Left ventricle myocardium inferior (tissue), 1 donor: ENCODE measurements around the gene TSPY8. TPM values are rescaled to one million over a fixed set of nuclear protein-coding genes. Genes with fewer than 3 reads are reported as not detected.
"Not testable (repeated sequence)": the region's sequence is repeated elsewhere in the genome, so short reads cannot be mapped to it uniquely, and the experiment has no call there.

Source experiments
- DNase-seq: peaks from one replicate; pipeline ENCODE4 v3.0.0-alpha.2; 2020
- H3K27ac ChIP-seq: fragments of 200-600 bp; replicated peaks from 2 replicates; pipeline ENCODE4 v1.8.0; 2021
- H3K27me3 ChIP-seq: fragments of 200-600 bp; 2 replicates; pipeline ENCODE4 v1.8.0; 2021; ENCODE audit warnings: low read depth
- H3K36me3 ChIP-seq: fragments of 200-600 bp; 2 replicates; pipeline ENCODE4 v1.8.0; 2021
- H3K4me1 ChIP-seq: fragments of 200-600 bp; 2 replicates; pipeline ENCODE4 v1.8.0; 2021
- H3K4me3 ChIP-seq: fragments of 200-600 bp; 2 replicates; pipeline ENCODE4 v1.8.0; 2021; ENCODE audit warnings: mild to moderate bottlenecking, moderate library complexity
- H3K9me3 ChIP-seq: fragments of 200-600 bp; replicated peaks from 2 replicates; pipeline ENCODE4 v1.8.0; 2021
- CTCF ChIP-seq: fragments of 200-600 bp; IDR thresholded peaks from 2 replicates; pipeline ENCODE4 v1.8.0; 2021; ENCODE audit warnings: antibody characterized with exemption, mild to moderate bottlenecking, borderline replicate concordance
- intact Hi-C: fragments of 100-400 bp; cut with micrococcal nuclease; formaldehyde crosslinking; loops from one replicate; pipeline ENCODE4 v1.11.0; 2022
- long read RNA-seq: library from polyadenylated mRNA; unstranded; transcript quantifications from one replicate; pipeline ENCODE4 v2.0.0, GENCODE V29; 2021
- total RNA-seq: library from RNA; stranded (reverse); fragmentation: NEBNext Ultra II Directional; extraction: Animal tissue kit (Norgen Biotek cat#: 25700); gene quantifications from one replicate; pipeline ENCODE4 v1.2.1, GENCODE V29; 2021
- donor health status: DM: no; HTN: yes; CAD: no; lungs with severe emphysema.

Gene TSPY8, protein sequence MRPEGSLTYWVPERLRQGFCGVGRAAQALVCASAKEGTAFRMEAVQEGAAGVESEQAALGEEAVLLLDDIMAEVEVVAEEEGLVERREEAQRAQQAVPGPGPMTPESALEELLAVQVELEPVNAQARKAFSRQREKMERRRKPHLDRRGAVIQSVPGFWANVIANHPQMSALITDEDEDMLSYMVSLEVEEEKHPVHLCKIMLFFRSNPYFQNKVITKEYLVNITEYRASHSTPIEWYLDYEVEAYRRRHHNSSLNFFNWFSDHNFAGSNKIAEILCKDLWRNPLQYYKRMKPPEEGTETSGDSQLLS
- not detected for total RNA-seq
- long read RNA-seq = 0 reads

- H3K4me1 ChIP-seq, H3K27me3 ChIP-seq, DNase-seq, H3K36me3 ChIP-seq, H3K9me3 ChIP-seq, intact Hi-C loops, H3K27ac ChIP-seq, H3K4me3 ChIP-seq: not testable (repeated sequence)
These were observed at the start of gene TSPY8 for GRCh38 chrY:9357497-9357896. TSPY8 (plus strand) TSS chrY:9357797; CDS start chrY:9357843, 46 bp downstream.

- TF ChIP-seq CTCF = no peak
- H3K4me1 ChIP-seq = no peaks in the 10 kb centered on the region
- H3K9me3 ChIP-seq = no peaks in the 10 kb centered on the region
- no peak overlapping the region for H3K4me3 ChIP-seq
- no peak for DNase-seq
- no peaks in the 10 kb centered on the region for H3K36me3 ChIP-seq
- H3K27me3 ChIP-seq = no peaks in the 10 kb centered on the region
- no peak overlapping the region for H3K27ac ChIP-seq
- intact Hi-C loops = no loop called here
These were observed 36.6 kb upstream of the TSPY8 start for GRCh38 chrY:9320996-9321395.

DNA sequence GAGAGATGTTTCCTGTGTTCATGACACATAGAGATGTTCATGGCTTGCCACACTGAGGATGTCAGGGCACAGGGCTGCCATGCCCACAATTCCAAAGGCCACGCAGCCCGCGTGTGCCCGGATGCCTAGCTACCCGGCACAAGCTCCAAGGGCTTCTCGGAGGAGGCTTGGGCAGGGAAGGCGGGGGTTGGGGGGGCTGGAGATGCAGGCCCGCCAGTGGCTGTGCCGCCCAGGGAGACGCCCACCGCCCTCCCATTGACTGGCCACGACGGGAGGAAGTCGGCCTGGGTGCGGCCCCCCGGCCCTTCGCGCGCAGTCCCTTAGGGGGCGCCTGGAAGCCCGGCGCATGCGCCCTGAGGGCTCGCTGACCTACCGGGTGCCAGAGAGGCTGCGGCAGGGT lies 20.4 kb upstream of the TSPY8 start, which contains the start of gene TSPY4:
TSS of gene TSPY4 (plus strand) at position 301 of the 400 bp plus-strand sequence. CDS start at position 347, 46 bp downstream.
- H3K4me1 ChIP-seq, H3K27me3 ChIP-seq, H3K27ac ChIP-seq, H3K36me3 ChIP-seq, DNase-seq, intact Hi-C loops, H3K4me3 ChIP-seq, H3K9me3 ChIP-seq: not testable (repeated sequence)

DNA sequence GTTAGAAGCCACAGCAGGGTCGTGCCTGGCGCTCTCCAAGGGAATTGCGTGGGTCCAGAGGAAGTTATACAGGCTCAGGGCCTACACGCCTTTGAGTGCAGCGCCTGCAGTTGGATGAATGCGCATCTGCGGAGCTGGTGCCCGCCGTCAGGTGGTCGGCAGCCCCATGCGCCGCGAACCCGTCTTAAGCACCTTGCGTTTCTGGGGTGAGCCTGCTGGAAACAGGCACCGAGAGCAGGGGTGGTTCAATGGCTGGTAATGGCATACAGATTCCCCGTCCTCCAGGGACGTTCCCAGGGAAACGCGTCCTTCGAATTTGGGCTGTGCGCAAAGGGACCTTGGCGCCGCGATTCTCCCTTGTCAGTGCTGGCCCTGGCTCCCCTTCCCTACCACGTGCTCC lies 38.9 kb downstream of the TSPY8 start:
- H3K27me3 ChIP-seq, intact Hi-C loops, H3K4me1 ChIP-seq, DNase-seq, H3K36me3 ChIP-seq, H3K9me3 ChIP-seq, H3K4me3 ChIP-seq, H3K27ac ChIP-seq: not testable (repeated sequence)

DNA sequence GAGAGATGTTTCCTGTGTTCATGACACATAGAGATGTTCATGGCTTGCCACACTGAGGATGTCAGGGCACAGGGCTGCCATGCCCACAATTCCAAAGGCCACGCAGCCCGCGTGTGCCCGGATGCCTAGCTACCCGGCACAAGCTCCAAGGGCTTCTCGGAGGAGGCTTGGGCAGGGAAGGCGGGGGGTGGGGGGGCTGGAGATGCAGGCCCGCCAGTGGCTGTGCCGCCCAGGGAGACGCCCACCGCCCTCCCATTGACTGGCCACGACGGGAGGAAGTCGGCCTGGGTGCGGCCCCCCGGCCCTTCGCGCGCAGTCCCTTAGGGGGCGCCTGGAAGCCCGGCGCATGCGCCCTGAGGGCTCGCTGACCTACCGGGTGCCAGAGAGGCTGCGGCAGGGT lies 40.5 kb downstream of the TSPY8 start, which contains the start of gene TSPY3:
TSS of gene TSPY3 (plus strand) at position 301 of the 400 bp plus-strand sequence. CDS start at position 347, 46 bp downstream.
- DNase-seq, H3K27me3 ChIP-seq, H3K27ac ChIP-seq, intact Hi-C loops, H3K4me1 ChIP-seq, H3K36me3 ChIP-seq, H3K4me3 ChIP-seq, H3K9me3 ChIP-seq: not testable (repeated sequence)

Other genes with a start within 250 kb of the TSPY8 start
- gene TSPY4, start 20.3 kb upstream of the TSPY8 start, total RNA-seq = not detected
- not detected for gene TSPY3, start 40.6 kb downstream of the TSPY8 start, total RNA-seq
- gene TSPY1, start 109.2 kb downstream of the TSPY8 start, total RNA-seq = not detected
- gene TSPY9, start 129.5 kb downstream of the TSPY8 start, total RNA-seq = not detected
- not detected for gene TSPY10, start 170.1 kb downstream of the TSPY8 start, total RNA-seq